AG09319 (cell line): Measurements from ENCODE around the gene ZNF322.
A peak's percentile ranks its signal among the peaks of the same experiment; 100 is the strongest.

Source experiments
- DNase-seq: peaks from one replicate; pipeline ENCODE4 v3.0.0-alpha.2; 2010; ENCODE audit warnings: low read depth; ENCODE audit errors: extremely low read depth
- TF ChIP-seq, protein P1 (sequence below): IDR thresholded peaks from 2 replicates; pipeline ENCODE4 v1.5.1; 2011; ENCODE audit warnings: low read depth, mild to moderate bottlenecking, inconsistent platforms, low read length, moderate library complexity

The ZNF322 gene

DNA sequence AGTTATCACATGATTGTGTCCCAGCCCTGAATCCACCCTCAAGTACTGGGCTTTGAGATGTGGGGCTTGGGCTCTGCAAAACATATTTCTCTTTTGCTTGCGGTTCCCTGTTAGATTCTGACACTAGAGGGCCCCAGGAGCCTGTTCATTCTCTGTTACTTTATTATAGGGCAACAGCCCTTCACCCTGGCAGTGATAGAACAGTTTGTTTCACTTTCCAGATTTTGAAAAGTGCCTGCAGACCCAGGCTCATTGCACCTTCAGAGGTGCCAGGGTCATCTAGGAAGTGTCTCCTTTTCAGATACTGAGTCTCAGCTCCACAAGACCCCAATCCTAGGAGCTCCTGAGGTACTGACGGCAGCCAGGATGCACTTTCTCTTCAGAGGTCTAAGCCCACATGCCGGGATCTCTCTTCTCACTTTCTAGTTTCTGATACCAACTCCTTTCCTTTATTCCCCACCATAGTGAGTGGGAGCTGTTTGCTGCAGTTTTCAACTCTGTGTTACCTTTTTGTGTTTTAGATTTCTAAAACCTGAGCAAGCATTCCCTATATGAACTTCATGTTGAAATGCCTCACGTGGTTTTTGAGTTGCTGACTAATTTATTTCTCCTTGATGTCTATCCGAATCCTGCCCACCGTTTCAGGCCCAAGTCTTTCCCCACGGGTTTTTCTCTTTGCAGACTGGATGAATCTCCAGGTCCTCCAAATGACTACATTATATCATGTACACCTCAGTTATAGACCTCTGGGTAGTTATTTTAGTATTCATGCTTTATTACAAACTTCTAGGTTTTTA lies 51.9 kb downstream of the ZNF322 start:
- peak; percentile 16 for DNase-seq
- TF ChIP-seq, protein P1, sequence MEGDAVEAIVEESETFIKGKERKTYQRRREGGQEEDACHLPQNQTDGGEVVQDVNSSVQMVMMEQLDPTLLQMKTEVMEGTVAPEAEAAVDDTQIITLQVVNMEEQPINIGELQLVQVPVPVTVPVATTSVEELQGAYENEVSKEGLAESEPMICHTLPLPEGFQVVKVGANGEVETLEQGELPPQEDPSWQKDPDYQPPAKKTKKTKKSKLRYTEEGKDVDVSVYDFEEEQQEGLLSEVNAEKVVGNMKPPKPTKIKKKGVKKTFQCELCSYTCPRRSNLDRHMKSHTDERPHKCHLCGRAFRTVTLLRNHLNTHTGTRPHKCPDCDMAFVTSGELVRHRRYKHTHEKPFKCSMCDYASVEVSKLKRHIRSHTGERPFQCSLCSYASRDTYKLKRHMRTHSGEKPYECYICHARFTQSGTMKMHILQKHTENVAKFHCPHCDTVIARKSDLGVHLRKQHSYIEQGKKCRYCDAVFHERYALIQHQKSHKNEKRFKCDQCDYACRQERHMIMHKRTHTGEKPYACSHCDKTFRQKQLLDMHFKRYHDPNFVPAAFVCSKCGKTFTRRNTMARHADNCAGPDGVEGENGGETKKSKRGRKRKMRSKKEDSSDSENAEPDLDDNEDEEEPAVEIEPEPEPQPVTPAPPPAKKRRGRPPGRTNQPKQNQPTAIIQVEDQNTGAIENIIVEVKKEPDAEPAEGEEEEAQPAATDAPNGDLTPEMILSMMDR: peak; percentile 86

DNA sequence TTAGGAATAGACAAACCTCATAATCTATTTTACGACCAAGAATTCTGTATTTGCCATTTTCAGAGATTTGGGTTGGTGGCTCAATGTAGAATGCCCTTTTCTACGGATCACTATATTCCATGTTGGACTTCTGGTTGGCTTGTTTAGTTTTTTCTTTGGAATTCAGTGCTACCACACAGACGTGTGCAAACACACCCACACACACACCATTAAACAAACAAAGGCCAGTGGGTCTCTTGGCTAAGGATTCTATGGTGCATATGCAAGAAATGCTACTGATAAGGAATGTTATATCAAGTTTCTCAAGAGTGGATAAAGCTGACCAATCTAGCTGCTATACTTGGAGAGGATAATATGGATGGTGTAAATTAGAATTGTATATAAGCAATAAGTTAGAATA lies 54.7 kb downstream of the ZNF322 start:
- TF ChIP-seq, protein P1: no peak
- DNase-seq: no peak

DNA sequence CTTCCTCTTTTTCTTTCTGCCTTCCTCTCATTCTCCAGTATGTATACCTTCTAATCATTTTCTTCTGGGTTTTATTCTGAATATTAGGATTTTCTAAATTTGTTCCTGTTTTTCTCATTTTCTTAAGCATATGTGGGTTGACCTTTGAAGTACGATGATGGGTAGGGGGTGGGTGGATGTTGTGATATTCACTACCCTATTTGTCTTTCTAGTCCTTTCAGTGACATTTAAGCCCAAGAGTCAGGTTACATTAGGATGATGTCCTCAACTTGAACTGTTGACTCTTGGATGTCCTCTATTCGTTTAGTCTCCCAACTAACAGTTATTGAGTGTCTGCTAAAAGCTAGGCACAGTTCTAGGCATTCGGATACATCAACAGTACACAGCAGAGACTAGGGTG lies 55.5 kb downstream of the ZNF322 start:
- TF ChIP-seq, protein P1: no peak
- no peak for DNase-seq

DNA sequence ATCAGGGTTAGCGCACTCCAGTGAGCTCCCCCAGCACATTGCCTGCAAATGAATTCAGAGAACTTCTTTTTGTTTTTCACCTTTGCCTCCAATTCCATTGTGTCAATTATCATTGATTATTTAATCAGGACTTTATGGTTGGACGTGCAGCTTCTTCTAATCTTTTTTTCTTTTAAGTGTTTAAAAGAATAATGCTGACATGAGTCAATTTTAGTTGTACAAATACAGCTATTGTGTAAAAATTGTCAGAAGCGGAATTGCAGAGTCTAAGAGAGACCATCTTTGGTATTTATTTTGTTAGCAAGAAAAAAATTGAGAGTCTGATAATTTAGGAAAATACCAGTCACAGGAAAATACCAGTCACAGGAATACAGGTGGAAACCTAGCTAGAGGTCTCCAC lies 57.3 kb downstream of the ZNF322 start:
- TF ChIP-seq, protein P1: no peak
- DNase-seq: no peak

DNA sequence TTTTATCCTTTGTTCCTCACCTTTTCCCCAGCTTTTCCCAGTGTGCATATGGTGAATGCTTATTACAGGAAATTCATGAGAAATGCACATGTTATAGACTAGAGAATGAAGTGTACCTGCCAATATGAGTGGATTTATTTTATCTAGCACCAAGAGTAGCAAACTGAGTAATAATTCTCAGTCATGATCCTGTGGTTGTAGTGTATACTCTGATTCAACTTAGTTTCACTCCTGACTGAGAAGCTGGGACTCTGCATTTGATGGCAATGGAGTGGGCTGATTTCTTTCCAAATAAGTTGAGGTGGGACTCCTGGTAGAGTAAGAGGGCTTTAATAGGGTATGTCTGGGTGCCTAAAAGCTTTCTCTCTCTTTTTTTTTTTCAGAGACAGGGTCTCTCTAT lies 58.8 kb downstream of the ZNF322 start:
- DNase-seq: no peak
- TF ChIP-seq, protein P1: no peak

DNA sequence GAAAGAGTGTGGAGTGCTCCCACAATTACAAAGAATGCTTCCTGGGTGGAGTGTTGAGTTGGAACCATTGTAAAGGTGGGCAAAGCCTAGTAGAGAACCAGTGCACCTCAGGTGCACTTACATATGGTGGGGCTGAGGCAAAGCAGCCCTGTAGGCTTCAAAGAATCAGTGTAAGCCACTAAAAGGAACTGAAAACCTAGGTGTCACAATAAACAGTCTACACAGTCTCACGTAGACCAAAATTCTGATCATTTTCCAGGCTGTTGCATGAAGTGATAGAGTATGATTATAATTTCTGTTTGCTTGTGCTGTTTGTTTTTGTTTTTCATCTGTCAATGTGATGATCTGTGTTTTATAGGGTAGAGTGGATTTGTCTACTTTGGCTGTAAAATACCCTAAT lies 60.0 kb downstream of the ZNF322 start:
- TF ChIP-seq, protein P1: no peak
- DNase-seq: no peak

DNA sequence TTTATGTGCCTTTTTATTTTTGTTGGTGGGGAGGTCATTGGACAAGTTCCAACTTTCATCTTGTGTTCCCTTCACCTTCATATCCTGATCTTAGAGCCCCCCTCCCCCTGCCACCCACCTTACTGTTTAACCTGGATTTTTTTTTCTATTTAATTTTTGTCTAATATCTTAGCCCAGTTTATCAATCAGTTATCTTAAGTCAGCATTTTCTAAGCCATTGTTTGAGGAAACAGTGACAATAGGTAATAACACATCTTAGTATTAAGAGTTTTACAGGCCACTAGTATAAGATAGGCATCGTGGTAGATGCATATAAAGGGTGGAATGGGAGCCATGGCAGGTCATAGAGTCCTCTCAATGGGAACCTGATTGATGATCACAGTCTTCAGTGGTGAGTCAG lies 60.4 kb downstream of the ZNF322 start:
- no peak for DNase-seq
- TF ChIP-seq, protein P1: no peak
